K562 (cell line): ENCODE measurements around the gene IFIT5. TPM values are rescaled to one million over a fixed set of nuclear protein-coding genes. Genes with fewer than 3 reads are reported as not detected.

Experiments used
- ATAC-seq: fragments of 200-7000 bp; cut with Tn5 transposase; 3 replicates; pipeline ENCODE4 v1.9.1; 2020; ENCODE audit warnings: moderate library complexity
- BruUV-seq: library from RNA; stranded (reverse); fragments of 400-500 nt; replicated peaks from 2 replicates; lab custom pipeline; 2021; lab: Mats Ljungman, UMichigan
- CTCF ChIA-PET: fragments of 300-600 bp; formaldehyde crosslinking; extraction: SDS; loops from one replicate; lab custom pipeline; 2021; ENCODE audit warnings: low intra/inter-chr PET ratio; lab: Yijun Ruan, JAX
- POLR2A ChIA-PET: fragments of 300-600, 350-650 bp; sonication (Branson Sonifier 250); formaldehyde crosslinking; extraction: SDS; loops from one replicate; lab custom pipeline; 2021; ENCODE audit warnings: antibody characterized with exemption, inconsistent platforms; lab: Yijun Ruan, JAX
- DNase-seq, 4 experiments: peaks; one replicate each; pipeline versions ENCODE4 v3.0.0 to v3.0.0-alpha.2; 2011 to 2018; ENCODE audit warnings: low spot score in 3 of 4, mixed read lengths in 3 of 4; ENCODE audit errors: extremely low read depth in 1 of 4
- FAIRE-seq: peaks from 2 replicates; lab custom pipeline; 2011; peaks lifted over from hg19 to GRCh38; lab: Jason Lieb, UNC
- H2AFZ ChIP-seq: 2 replicates; pipeline ENCODE4 v1.6.0; 2011; ENCODE audit warnings: low read depth, low read length, control low read depth, inconsistent platforms
- H3K27ac ChIP-seq: fragments of 200-600 bp; 3 replicates; pipeline ENCODE4 v1.8.0; 2011; ENCODE audit warnings: low read depth, mild to moderate bottlenecking, control low read depth, inconsistent platforms, low read length, moderate library complexity, mixed read lengths; ENCODE audit errors: extremely low read depth
- H3K27me3 ChIP-seq, 2 experiments: fragments of 300-600 bp in 1 of 2; 2 replicates in 1 of 2; 3 replicates in 1 of 2; pipeline versions ENCODE4 v1.6.0 to v1.8.0; 2011; ENCODE audit warnings: inconsistent platforms in 2 of 2, low read length in 2 of 2, mild to moderate bottlenecking in 1 of 2, mixed read lengths in 1 of 2, moderate library complexity in 1 of 2; ENCODE audit not compliant: control insufficient read depth in 2 of 2, insufficient read depth in 2 of 2
- H3K36me3 ChIP-seq: fragments of 300-600 bp; 3 replicates; pipeline ENCODE4 v1.8.0; 2011; ENCODE audit warnings: mild to moderate bottlenecking, low read length, inconsistent platforms; ENCODE audit not compliant: control insufficient read depth, insufficient read depth
- H3K4me1 ChIP-seq, 2 experiments: fragments of 200-600 bp in 1 of 2; replicated peaks in 1 of 2; 2 replicates in 1 of 2; 3 replicates in 1 of 2; pipeline versions ENCODE4 v1.5.1 to v1.8.0; 2011; ENCODE audit warnings: inconsistent platforms in 2 of 2, low read length in 2 of 2, mild to moderate bottlenecking in 1 of 2, mixed read lengths in 1 of 2, moderate library complexity in 1 of 2; ENCODE audit not compliant: control insufficient read depth in 2 of 2, insufficient read depth in 2 of 2
- H3K4me2 ChIP-seq: 2 replicates; pipeline ENCODE4 v1.6.1; 2011; ENCODE audit warnings: low read length, control low read depth, inconsistent platforms, mixed read lengths; ENCODE audit not compliant: insufficient read depth
- H3K4me3 ChIP-seq: fragments of 200-600 bp; sonication (generic), shearing (Covaris generic); 2 replicates; pipeline ENCODE4 v1.5.1; 2016; ENCODE audit warnings: control low read depth, inconsistent platforms
- H3K79me2 ChIP-seq: fragments of 200-600 bp; 3 replicates; pipeline ENCODE4 v1.8.0; 2011; ENCODE audit warnings: low read length, inconsistent platforms; ENCODE audit not compliant: control insufficient read depth, insufficient read depth
- H3K9ac ChIP-seq, 2 experiments: 2 replicates each; pipeline versions ENCODE4 v1.6.0 to v1.6.1; 2011; ENCODE audit warnings: low read depth in 2 of 2, low read length in 2 of 2, control low read depth in 1 of 2, inconsistent platforms in 1 of 2, mild to moderate bottlenecking in 1 of 2, mixed read lengths in 1 of 2; ENCODE audit not compliant: insufficient read depth in 1 of 2
- H3K9me1 ChIP-seq: one replicate; pipeline ENCODE4 v1.6.0; 2011; ENCODE audit warnings: inconsistent platforms, mild to moderate bottlenecking, low read length, moderate library complexity; ENCODE audit not compliant: control insufficient read depth, insufficient read depth
- H3K9me3 ChIP-seq: replicated peaks from 2 replicates; pipeline ENCODE4 v1.5.1; 2011; ENCODE audit warnings: low read depth, low read length, inconsistent platforms; ENCODE audit not compliant: control insufficient read depth, insufficient read depth
- H4K20me1 ChIP-seq: replicated peaks from 2 replicates; pipeline ENCODE4 v1.6.1; 2011; ENCODE audit warnings: low read length, inconsistent platforms, mixed read lengths; ENCODE audit not compliant: control insufficient read depth, insufficient read depth
- DEAF1 ChIP-seq: fragments of 450-650 bp; formaldehyde crosslinking; IDR thresholded peaks from 2 replicates; pipeline ENCODE4 v1.4.0; 2020; ENCODE audit warnings: mild to moderate bottlenecking, moderate library complexity
- ELF2 ChIP-seq: fragments of 250-450 bp; sonication (Bioruptor Pico); IDR thresholded peaks from 2 replicates; pipeline ENCODE4 v1.5.0; 2021; ENCODE audit warnings: mild to moderate bottlenecking
- ESRRA ChIP-seq: fragments of 450-650 bp; IDR thresholded peaks from 2 replicates; pipeline ENCODE4 v1.6.1; 2014; ENCODE audit warnings: low read depth, mild to moderate bottlenecking, moderate library complexity, borderline replicate concordance
- EZH2 ChIP-seq: IDR thresholded peaks from 2 replicates; pipeline ENCODE4 v1.6.1; 2012; ENCODE audit warnings: low read depth, mild to moderate bottlenecking, inconsistent platforms, low read length, borderline replicate concordance
- LARP7 ChIP-seq: fragments of 450-650 bp; IDR thresholded peaks from 2 replicates; pipeline ENCODE4 v1.6.1; 2016
- SIRT6 ChIP-seq: IDR thresholded peaks from one replicate; pipeline ENCODE4 v1.6.1; 2012; ENCODE audit warnings: low read depth, mild to moderate bottlenecking, control low read depth, inconsistent platforms, low read length, moderate library complexity
- SMC3 ChIP-seq: conservative IDR thresholded peaks from 2 replicates; pipeline ENCODE4 v1.6.1; 2011; ENCODE audit warnings: low read depth, low read length, improper control_type of control experiment; ENCODE audit not compliant: insufficient read depth
- ZNF655 ChIP-seq: fragments of 250-450 bp; sonication (Bioruptor Pico); IDR thresholded peaks from 2 replicates; pipeline ENCODE4 v1.5.0; 2021
- WGBS: fragments of 100-300 bp; shearing (Covaris generic); methylation state at CpG from one replicate; pipeline ENCODE4 v1.1.6; 2016; ENCODE audit warnings: low coverage, mixed read lengths; ENCODE audit not compliant: insufficient coverage; ENCODE audit errors: missing lambda C conversion rate; 5-methylcytosine and 5-hydroxymethylcytosine counted together
- in situ Hi-C: fragments of 300-500 bp; cut with MboI; formaldehyde crosslinking; loops from 4 replicates; pipeline ENCODE4 v1.15.0; 2018; ENCODE audit warnings: inconsistent platforms, mixed read lengths
- intact Hi-C: fragments of 100-400 bp; cut with micrococcal nuclease; formaldehyde crosslinking; loops from 2 replicates; pipeline ENCODE4 v1.14.2; 2022
- polyA plus RNA-seq, 8 experiments: library from polyadenylated mRNA; depleted of rRNA in 4 of 8; stranded (reverse) in 5 of 8; unstranded in 3 of 8; fragments of >200 nt; fragmentation: Nextera tagmentation in 2 of 8; fragmentation: Illumina TruSeq in 1 of 8; extraction: Ambion mirVana in 2 of 8; extraction: Trizol in 1 of 8; gene quantifications; 2 replicates each; pipeline versions ENCODE4 v1.2.1 to v1.2.3, GENCODE V29; 2011 to 2014; ENCODE audit warnings: inconsistent platforms in 1 of 8, missing spikeins in 1 of 8
- total RNA-seq, 7 experiments: library from RNA; depleted of rRNA in 6 of 7; stranded (reverse); fragments of >200 nt in 6 of 7; fragmentation: Illumina TruSeq in 2 of 7; extraction: Trizol in 2 of 7; gene quantifications; 2 replicates each; pipeline versions ENCODE4 v1.2.1 to v1.2.3, GENCODE V29; 2011 to 2021; ENCODE audit warnings: low replicate concordance in 1 of 7
- TF ChIP-seq, protein P1 (sequence below), 2 experiments: fragments of 450-650 bp; formaldehyde crosslinking in 1 of 2; IDR thresholded peaks; 2 replicates each; pipeline versions ENCODE4 v1.4.0 to v1.6.1; 2014 to 2020; ENCODE audit warnings: mild to moderate bottlenecking in 2 of 2, borderline replicate concordance in 1 of 2, low read depth in 1 of 2

Gene IFIT5
- total and polyA plus RNA-seq, 9 of the 15 experiments (the other 6 are each of a cell fraction or from before 2014, with no cell fraction given) = 0.04 to 0.11 (median 0.06) TPM; not detected in 5

- ATAC-seq (peak; percentile 84), DNase-seq (peak in 2 of 4 experiments; percentile 32 to 46), FAIRE-seq (peak; percentile 89)
- in situ Hi-C loops (loop anchor here (25.0 kb wide), 1 partner anchor 1436 kb away; the partner anchor contains the start of genes HTR7 and RPP30), intact Hi-C loops (loop anchor here (2.0 to 5.0 kb wide), 2 partner anchors 138 to 1436 kb away; no protein-coding TSS in a partner anchor)
- H3K79me2 ChIP-seq = no peaks in the 10 kb centered on the region
- no peaks in the 10 kb centered on the region for H4K20me1 ChIP-seq
- POLR2A ChIA-PET = no interaction called here
- H3K9ac ChIP-seq = no peak overlapping the region
- no peak overlapping the region for H2AFZ ChIP-seq
- H3K4me2 ChIP-seq = no peak overlapping the region
- WGBS = 13% methylated on average over 5 of the region's 5 CpGs
- H3K9me1 ChIP-seq = no peaks in the 10 kb centered on the region
- H3K27me3 ChIP-seq = peaks cover 0 to 3% of the 10 kb centered on the region in 2 experiments; a peak in 2 of 5 replicates
- CTCF ChIA-PET = interaction anchor here (0.5 kb wide), 1 partner anchor 281 kb away, joined by 3 read pairs; no protein-coding TSS in a partner anchor
- H3K4me1 ChIP-seq = no peaks in the 10 kb centered on the region
- H3K36me3 ChIP-seq = no peaks in the 10 kb centered on the region
- H3K9me3 ChIP-seq = no peaks in the 10 kb centered on the region
- no TSS peak for BruUV-seq
- H3K4me3 ChIP-seq = no peak overlapping the region
- H3K27ac ChIP-seq = no peak overlapping the region
- TF ChIP-seq SMC3 (0 out of 2 replicates have a peak, but pooled peaks have one; percentile 36), LARP7 (no peak), EZH2 (no peak), DEAF1 (CRISPR knock-in tag) (peak; percentile 37; the same call in 1 of the 2 replicates), ELF2 (CRISPR knock-in tag) (no peak), ZNF655 (CRISPR knock-in tag) (no peak), ESRRA (no peak), SIRT6 (no peak)
- TF ChIP-seq, protein P1, sequence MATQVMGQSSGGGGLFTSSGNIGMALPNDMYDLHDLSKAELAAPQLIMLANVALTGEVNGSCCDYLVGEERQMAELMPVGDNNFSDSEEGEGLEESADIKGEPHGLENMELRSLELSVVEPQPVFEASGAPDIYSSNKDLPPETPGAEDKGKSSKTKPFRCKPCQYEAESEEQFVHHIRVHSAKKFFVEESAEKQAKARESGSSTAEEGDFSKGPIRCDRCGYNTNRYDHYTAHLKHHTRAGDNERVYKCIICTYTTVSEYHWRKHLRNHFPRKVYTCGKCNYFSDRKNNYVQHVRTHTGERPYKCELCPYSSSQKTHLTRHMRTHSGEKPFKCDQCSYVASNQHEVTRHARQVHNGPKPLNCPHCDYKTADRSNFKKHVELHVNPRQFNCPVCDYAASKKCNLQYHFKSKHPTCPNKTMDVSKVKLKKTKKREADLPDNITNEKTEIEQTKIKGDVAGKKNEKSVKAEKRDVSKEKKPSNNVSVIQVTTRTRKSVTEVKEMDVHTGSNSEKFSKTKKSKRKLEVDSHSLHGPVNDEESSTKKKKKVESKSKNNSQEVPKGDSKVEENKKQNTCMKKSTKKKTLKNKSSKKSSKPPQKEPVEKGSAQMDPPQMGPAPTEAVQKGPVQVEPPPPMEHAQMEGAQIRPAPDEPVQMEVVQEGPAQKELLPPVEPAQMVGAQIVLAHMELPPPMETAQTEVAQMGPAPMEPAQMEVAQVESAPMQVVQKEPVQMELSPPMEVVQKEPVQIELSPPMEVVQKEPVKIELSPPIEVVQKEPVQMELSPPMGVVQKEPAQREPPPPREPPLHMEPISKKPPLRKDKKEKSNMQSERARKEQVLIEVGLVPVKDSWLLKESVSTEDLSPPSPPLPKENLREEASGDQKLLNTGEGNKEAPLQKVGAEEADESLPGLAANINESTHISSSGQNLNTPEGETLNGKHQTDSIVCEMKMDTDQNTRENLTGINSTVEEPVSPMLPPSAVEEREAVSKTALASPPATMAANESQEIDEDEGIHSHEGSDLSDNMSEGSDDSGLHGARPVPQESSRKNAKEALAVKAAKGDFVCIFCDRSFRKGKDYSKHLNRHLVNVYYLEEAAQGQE (IDR thresholded peaks at IDR 0.05; ENCODE audit: borderline replicate concordance) = peak; percentile 63; the same call in 1 of the 2 replicates
- TF ChIP-seq, protein P1 (CRISPR knock-in tag; IDR thresholded peaks at IDR 0.05; ENCODE audit: low read depth) = no peak
Measured at GRCh38 chr10:89426230-89426868, 12.0 kb downstream of the IFIT5 start.
